HG03442 (cell line): ENCODE results near the gene MGAT4B.
"Not testable (repeated sequence)": the region's sequence is repeated elsewhere in the genome, so short reads cannot be mapped to it uniquely, and the experiment has no call there.

ENCODE experiments used
- ATAC-seq: cut with Tn5 transposase; IDR thresholded peaks from one replicate; pipeline ENCODE4 v1.9.1; 2021; ENCODE audit warnings: mild to moderate bottlenecking, moderate library complexity; ENCODE audit not compliant: unreplicated experiment

MGAT4B gene

GRCh38 chr5:179795863-179796833 is 10.5 kb downstream of the MGAT4B start:
- peak; percentile 71 for ATAC-seq

DNA sequence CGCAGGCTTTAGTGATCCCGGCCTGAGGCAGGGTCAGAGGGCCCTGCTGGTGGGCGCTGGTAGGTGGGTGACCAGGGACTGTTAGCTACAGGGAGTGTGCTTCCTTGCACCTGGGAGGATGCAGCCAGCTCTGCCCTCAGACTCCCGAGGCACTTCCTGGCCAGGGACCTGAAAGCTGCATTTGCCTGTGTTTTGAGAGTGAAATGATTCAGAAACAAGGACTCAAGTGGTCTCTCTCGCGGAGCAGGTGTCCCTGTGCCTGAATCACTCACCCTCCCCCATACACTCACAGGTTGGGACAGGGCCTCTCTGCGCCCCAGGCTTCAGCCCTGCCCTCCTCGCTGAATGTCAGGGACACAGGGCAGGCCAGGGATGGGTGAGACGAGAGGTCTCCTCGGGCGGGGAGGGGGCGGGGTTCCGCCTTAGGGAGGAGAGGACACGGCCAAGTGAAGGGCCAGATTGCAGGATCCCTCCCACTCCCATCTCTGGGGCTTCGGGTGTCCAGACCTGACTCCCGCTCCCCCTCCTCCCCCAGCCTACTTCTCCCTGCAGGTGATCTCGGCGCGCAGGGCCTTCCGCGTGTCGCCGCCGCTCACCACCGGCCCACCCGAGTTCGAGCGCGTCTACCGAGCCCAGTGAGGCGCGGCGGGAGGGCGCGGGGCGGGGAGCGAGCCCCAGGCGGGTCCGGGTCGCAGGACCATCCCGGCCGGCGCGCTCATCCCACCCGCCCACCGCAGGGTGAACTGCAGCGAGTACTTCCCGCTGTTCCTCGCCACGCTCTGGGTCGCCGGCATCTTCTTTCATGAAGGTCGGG is 11.4 kb downstream of the MGAT4B start:
- no peak for ATAC-seq

- no peak for ATAC-seq
These were observed 12.1 kb downstream of the MGAT4B start for GRCh38 chr5:179794575-179794974.

- ATAC-seq: no peak
These were observed 12.5 kb downstream of the MGAT4B start for GRCh38 chr5:179794171-179794570.

- no peak for ATAC-seq
These were observed 13.1 kb downstream of the MGAT4B start, which contains the start of gene LTC4S for GRCh38 chr5:179793468-179794139. Gene LTC4S (plus strand): TSS chr5:179793986. CDS start chr5:179794081, 95 bp downstream.

GRCh38 chr5:179792612-179793467 is 13.8 kb downstream of the MGAT4B start:
- ATAC-seq: no peak

DNA sequence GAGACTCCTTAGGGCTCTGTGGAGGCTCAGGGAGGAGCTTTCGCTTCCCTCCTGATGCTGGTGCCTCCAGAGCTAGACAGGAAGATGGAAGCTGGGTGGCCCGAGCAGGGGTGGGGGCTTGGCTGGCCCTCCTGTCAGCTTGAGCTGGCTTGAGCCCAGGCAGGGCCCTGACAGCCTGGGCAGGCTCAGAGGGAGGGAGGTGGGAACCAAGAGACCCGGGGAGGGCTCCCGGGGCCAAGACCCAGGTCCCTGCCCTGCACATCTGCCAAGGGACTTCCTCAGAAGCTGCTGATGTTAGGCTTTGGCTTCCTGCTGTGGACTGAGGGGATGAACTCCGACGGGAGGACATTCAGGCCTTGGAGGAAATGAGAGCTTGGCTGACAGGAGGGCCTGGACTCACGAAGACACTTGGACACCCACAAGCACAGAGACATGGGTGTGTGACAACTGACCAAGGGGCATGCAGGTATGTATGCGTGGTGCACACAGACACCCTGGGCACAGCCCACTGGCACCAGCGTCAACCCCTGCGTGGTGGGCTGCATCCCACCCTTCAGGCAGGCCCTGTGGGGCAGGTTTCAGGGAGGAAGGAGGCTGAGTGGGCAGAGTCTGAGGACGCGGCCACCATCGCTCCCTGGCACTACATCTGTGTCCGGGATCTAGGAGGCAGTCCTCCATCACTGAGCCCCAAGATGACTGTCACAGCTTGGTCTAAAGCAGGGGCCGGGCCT is 14.6 kb downstream of the MGAT4B start:
- ATAC-seq: no peak

GRCh38 chr5:179789278-179789677 is 17.4 kb downstream of the MGAT4B start:
- ATAC-seq: not testable (repeated sequence)

DNA sequence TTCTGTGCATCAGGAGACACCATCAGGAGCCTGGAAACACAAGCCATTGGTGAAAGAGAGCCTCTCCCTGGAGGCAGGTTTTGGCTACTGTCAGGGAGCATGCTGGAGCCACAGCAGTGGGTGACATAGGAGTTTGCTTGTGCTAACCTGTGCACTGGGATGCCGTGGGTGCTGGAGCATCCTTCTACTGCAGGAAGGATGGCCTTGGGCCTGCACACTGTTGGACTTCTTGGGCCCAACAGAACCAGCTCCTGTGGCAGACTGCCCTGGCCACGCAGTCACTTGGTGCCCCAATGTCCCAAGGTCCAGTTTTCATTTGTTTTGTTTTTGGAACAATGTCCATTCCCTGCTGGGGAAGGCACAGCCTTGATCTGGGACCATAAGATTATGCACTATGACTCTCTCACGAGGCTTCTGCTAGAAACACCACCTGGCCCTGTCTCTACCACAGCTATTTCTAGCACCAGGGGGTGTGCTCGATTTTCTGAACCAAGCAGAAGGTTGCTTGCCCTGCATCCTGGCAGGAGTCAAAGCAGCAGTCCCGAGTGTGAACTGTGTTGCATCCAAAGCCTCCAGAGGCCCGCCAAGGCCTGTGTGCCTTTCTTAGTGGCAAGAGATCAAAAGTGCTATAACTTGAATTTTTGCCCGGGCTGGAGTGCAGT is 18.3 kb downstream of the MGAT4B start:
- no peak for ATAC-seq

- no peak for ATAC-seq
These were observed 19.8 kb downstream of the MGAT4B start for GRCh38 chr5:179786861-179787260.

DNA sequence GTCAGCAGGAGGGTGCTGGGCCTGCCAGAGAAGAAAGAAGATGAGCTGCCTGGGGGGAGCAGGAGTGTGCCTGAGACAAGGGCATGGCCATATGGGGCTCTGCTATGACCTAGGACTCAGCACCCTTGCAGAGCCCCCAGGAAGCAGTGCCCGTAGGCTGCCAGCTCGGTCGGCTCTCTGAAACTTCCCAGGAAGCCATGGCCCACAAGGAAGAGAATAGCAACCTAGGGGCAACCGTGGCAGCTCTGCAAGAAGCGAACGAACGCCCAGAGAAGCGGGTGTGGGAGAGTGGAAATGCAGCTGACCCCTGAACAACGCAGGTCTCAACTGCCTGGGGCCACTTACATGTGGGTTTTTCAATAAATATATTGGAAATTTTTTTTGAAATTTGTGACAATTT is 23.5 kb downstream of the MGAT4B start:
- no peak for ATAC-seq

- ATAC-seq: no peak
These were observed 24.8 kb downstream of the MGAT4B start for GRCh38 chr5:179781846-179782245.

DNA sequence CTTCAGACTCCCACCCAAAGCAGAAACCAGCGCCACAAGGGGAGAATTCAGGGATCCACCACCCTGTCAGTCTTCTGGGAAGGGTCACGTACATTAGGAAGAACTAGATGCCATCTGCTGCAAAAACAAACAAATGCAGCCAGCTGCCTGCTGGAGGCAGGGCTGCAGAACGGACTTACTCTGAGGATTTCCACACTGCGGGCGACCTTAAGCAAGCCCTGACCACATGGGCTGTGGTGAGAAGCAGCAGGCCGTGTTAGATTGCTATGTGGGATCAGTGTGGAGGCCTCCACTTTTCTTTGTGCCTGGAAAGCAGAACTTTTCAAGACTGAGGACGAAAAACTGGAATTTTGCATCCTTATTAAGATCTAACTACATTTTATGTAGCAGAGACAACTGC is 26.3 kb downstream of the MGAT4B start:
- no peak for ATAC-seq

- ATAC-seq: no peak
These were observed 26.8 kb downstream of the MGAT4B start for GRCh38 chr5:179779826-179780225.

- no peak for ATAC-seq
These were observed 28.1 kb downstream of the MGAT4B start for GRCh38 chr5:179778591-179778990.

DNA sequence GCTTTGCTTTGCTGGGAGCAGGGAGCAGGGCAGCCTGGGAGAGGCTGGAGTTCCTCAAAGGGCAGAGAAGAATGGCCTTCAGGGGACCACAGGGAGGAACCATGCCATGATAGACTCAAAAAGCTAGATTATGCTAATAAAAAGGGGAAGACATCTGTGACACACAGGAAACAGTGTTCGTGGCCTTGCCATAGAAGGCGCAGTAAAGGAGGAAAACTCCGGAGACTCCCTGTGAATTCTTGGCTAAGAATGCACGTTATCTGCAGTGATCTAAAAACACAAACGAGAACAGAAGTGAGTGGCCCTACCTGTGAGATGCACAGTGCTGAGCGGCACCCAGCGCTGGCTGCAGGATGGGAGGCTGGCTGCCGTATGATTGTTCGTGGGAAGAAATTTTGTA is 28.8 kb downstream of the MGAT4B start:
- ATAC-seq: no peak

- ATAC-seq: no peak
These were observed 29.2 kb downstream of the MGAT4B start for GRCh38 chr5:179777456-179777855.

- ATAC-seq: no peak
These were observed 30.2 kb downstream of the MGAT4B start for GRCh38 chr5:179776411-179776938.

- ATAC-seq: no peak
These were observed 32.2 kb downstream of the MGAT4B start for GRCh38 chr5:179774442-179774841.
